Measurements from ENCODE around the gene ULK4. TPM values are rescaled to one million over a fixed set of nuclear protein-coding genes. Genes with fewer than 3 reads are reported as not detected.

The ULK4 gene
- polyA plus RNA-seq, 1 experiment = 1.6 TPM

GRCh38 chr3:41352510-41352909, 609.4 kb downstream of the ULK4 start:
- no peaks in the 10 kb centered on the region for H3K36me3 ChIP-seq (ENCODE audit: control insufficient read depth, insufficient read depth, low read length)
- no peak overlapping the region for H3K4me3 ChIP-seq (ENCODE audit: low read depth, low read length)
- no peak for DNase-seq (ENCODE audit: low read depth)
- ChIA-PET CTCF (interaction anchor here (0.5 kb wide), 1 partner anchor 176 kb away, joined by 3 read pairs; no protein-coding TSS in a partner anchor), POLR2A (no interaction called here)
- H3K27me3 ChIP-seq (ENCODE audit: control insufficient read depth, insufficient read depth, low read length) = no peaks in the 10 kb centered on the region
- no peak for TF ChIP-seq CTCF (IDR thresholded peaks at IDR 0.05; ENCODE audit: insufficient read depth, low read depth, low read length)

GRCh38 chr3:41350441-41350840, 611.5 kb downstream of the ULK4 start:
- DNase-seq (ENCODE audit: low read depth) = no peak
- ChIA-PET CTCF (no interaction called here), POLR2A (no interaction called here)
- Histone ChIP-seq H3K36me3 (ENCODE audit: control insufficient read depth, insufficient read depth, low read length) (no peaks in the 10 kb centered on the region), H3K4me3 (ENCODE audit: low read depth, low read length) (no peak overlapping the region), H3K27me3 (ENCODE audit: control insufficient read depth, insufficient read depth, low read length) (no peaks in the 10 kb centered on the region)
- TF ChIP-seq CTCF (IDR thresholded peaks at IDR 0.05; ENCODE audit: insufficient read depth, low read depth, low read length) = no peak

GRCh38 chr3:41348401-41348800, 613.5 kb downstream of the ULK4 start:
- ChIA-PET CTCF (interaction anchor here (0.8 to 1.7 kb wide), 2 partner anchors 8 to 14 kb away, joined by 3 to 5 read pairs; no protein-coding TSS in a partner anchor), POLR2A (no interaction called here)
- Histone ChIP-seq H3K4me3 (ENCODE audit: low read depth, low read length) (no peak overlapping the region), H3K36me3 (ENCODE audit: control insufficient read depth, insufficient read depth, low read length) (no peaks in the 10 kb centered on the region), H3K27me3 (ENCODE audit: control insufficient read depth, insufficient read depth, low read length) (no peaks in the 10 kb centered on the region)
- no peak for TF ChIP-seq CTCF (IDR thresholded peaks at IDR 0.05; ENCODE audit: insufficient read depth, low read depth, low read length)
- DNase-seq (ENCODE audit: low read depth) = no peak

- TF ChIP-seq CTCF (IDR thresholded peaks at IDR 0.05; ENCODE audit: insufficient read depth, low read depth, low read length) = no peak
- no peak overlapping the region for H3K4me3 ChIP-seq (ENCODE audit: low read depth, low read length)
- ChIA-PET POLR2A (no interaction called here), CTCF (no interaction called here)
- no peaks in the 10 kb centered on the region for H3K36me3 ChIP-seq (ENCODE audit: control insufficient read depth, insufficient read depth, low read length)
- no peaks in the 10 kb centered on the region for H3K27me3 ChIP-seq (ENCODE audit: control insufficient read depth, insufficient read depth, low read length)
- no peak for DNase-seq (ENCODE audit: low read depth)
These were observed 615.1 kb downstream of the ULK4 start for GRCh38 chr3:41346698-41347270.

GRCh38 chr3:41345788-41346187, 616.1 kb downstream of the ULK4 start:
- CTCF ChIA-PET = no interaction called here
- no peak overlapping the region for H3K4me3 ChIP-seq (ENCODE audit: low read depth, low read length)
- no peaks in the 10 kb centered on the region for H3K36me3 ChIP-seq (ENCODE audit: control insufficient read depth, insufficient read depth, low read length)
- H3K27me3 ChIP-seq (ENCODE audit: control insufficient read depth, insufficient read depth, low read length) = no peaks in the 10 kb centered on the region
- POLR2A ChIA-PET = no interaction called here
- TF ChIP-seq CTCF (IDR thresholded peaks at IDR 0.05; ENCODE audit: insufficient read depth, low read depth, low read length) = no peak
- DNase-seq (ENCODE audit: low read depth) = no peak

All from BJ (cell line).